HUES64 (cell line): ENCODE measurements around the gene SEPTIN7.

Experiments used
- H3K27ac ChIP-seq: 2 replicates; pipeline ENCODE4 v1.7.0; 2013; ENCODE audit warnings: low read depth, low read length, inconsistent platforms
- H3K27me3 ChIP-seq: 2 replicates; pipeline ENCODE4 v1.6.1; 2013; ENCODE audit warnings: mild to moderate bottlenecking, low read length; ENCODE audit not compliant: insufficient read depth
- H3K36me3 ChIP-seq: 2 replicates; pipeline ENCODE4 v1.6.1; 2013; ENCODE audit warnings: mild to moderate bottlenecking, low read length; ENCODE audit not compliant: insufficient read depth
- H3K4me1 ChIP-seq: 2 replicates; pipeline ENCODE4 v1.6.1; 2013; ENCODE audit warnings: mild to moderate bottlenecking, low read length, moderate library complexity; ENCODE audit not compliant: insufficient read depth
- H3K4me3 ChIP-seq: 2 replicates; pipeline ENCODE4 v1.5.1; 2013; ENCODE audit warnings: mild to moderate bottlenecking, low read length, moderate library complexity
- H3K9ac ChIP-seq: 2 replicates; pipeline ENCODE4 v1.6.1; 2013; ENCODE audit warnings: mild to moderate bottlenecking, low read depth, low read length
- H3K9me3 ChIP-seq: 2 replicates; pipeline ENCODE4 v1.6.1; 2013; ENCODE audit warnings: low read depth, low read length; ENCODE audit not compliant: insufficient read depth
- WGBS: fragments of 150-250, 120-280 bp; methylation state at CpG from one replicate; pipeline ENCODE4 v1.1.7; 2013; ENCODE audit warnings: missing lambda C conversion rate; 5-methylcytosine and 5-hydroxymethylcytosine counted together

The SEPTIN7 gene

GRCh38 chr7:35787925-35788324 lies 12.9 kb upstream of the SEPTIN7 start:
- no peaks in the 10 kb centered on the region for H3K9me3 ChIP-seq

GRCh38 chr7:35792472-35792871 lies 8.4 kb upstream of the SEPTIN7 start:
- 89% methylated on average over 1 of the region's 1 CpG for WGBS
- no peak overlapping the region for H3K27ac ChIP-seq
- no peaks in the 10 kb centered on the region for H3K36me3 ChIP-seq

More at GRCh38 chr7:35787925-35788324, 12.9 kb upstream of the SEPTIN7 start:
- 69% methylated on average over 2 of the region's 2 CpGs for WGBS
- Histone ChIP-seq H3K36me3 (no peaks in the 10 kb centered on the region), H3K9ac (no peak overlapping the region), H3K4me1 (peaks cover 6% of the 10 kb centered on the region; the same call in 1 of the 2 replicates), H3K27me3 (no peaks in the 10 kb centered on the region), H3K27ac (peak overlapping the region; percentile 43; the same call in 1 of the 2 replicates), H3K4me3 (no peak overlapping the region)

GRCh38 chr7:35792873-35793489 lies 7.9 kb upstream of the SEPTIN7 start:
- Histone ChIP-seq H3K9ac (no peak overlapping the region), H3K27me3 (no peaks in the 10 kb centered on the region), H3K4me1 (peaks cover under 1% of the 10 kb centered on the region; the same call in 1 of the 2 replicates), H3K27ac (no peak overlapping the region), H3K9me3 (no peaks in the 10 kb centered on the region), H3K4me3 (no peak overlapping the region), H3K36me3 (no peaks in the 10 kb centered on the region)
- 78% methylated on average over 4 of the region's 4 CpGs for WGBS

More at GRCh38 chr7:35792472-35792871, 8.4 kb upstream of the SEPTIN7 start:
- Histone ChIP-seq H3K4me3 (no peak overlapping the region), H3K27me3 (no peaks in the 10 kb centered on the region), H3K9me3 (no peaks in the 10 kb centered on the region), H3K9ac (no peak overlapping the region), H3K4me1 (peaks cover 6% of the 10 kb centered on the region; the same call in 1 of the 2 replicates)

- no peak overlapping the region for H3K27ac ChIP-seq
- H3K4me1 ChIP-seq: peaks cover 4% of the 10 kb centered on the region; the same call in 1 of the 2 replicates
- 92% methylated on average over 5 of the region's 5 CpGs for WGBS
- H3K36me3 ChIP-seq: no peaks in the 10 kb centered on the region
- no peak overlapping the region for H3K4me3 ChIP-seq
- H3K9me3 ChIP-seq: no peaks in the 10 kb centered on the region
- H3K27me3 ChIP-seq: no peaks in the 10 kb centered on the region
- H3K9ac ChIP-seq: no peak overlapping the region
These were observed 3.5 kb upstream of the SEPTIN7 start for GRCh38 chr7:35797311-35797710.

- Histone ChIP-seq H3K4me3 (peak overlapping the region; percentile 82), H3K27ac (peak overlapping the region; percentile 98), H3K9ac (peak overlapping the region; percentile 96), H3K27me3 (no peaks in the 10 kb centered on the region), H3K4me1 (peaks cover 24% of the 10 kb centered on the region), H3K9me3 (no peaks in the 10 kb centered on the region), H3K36me3 (no peaks in the 10 kb centered on the region)
- WGBS: under 1% methylated on average over 37 of the region's 37 CpGs
These were observed 775 bp upstream of the SEPTIN7 start for GRCh38 chr7:35799846-35800717.

GRCh38 chr7:35801392-35802101 lies 690 bp downstream of the SEPTIN7 start:
- Histone ChIP-seq H3K4me1 (peaks cover 24% of the 10 kb centered on the region), H3K27me3 (no peaks in the 10 kb centered on the region), H3K9ac (peak overlapping the region; percentile 87), H3K36me3 (no peaks in the 10 kb centered on the region), H3K27ac (peak overlapping the region; percentile 92), H3K4me3 (peak overlapping the region; percentile 82), H3K9me3 (no peaks in the 10 kb centered on the region)
- under 1% methylated on average over 69 of the region's 70 CpGs for WGBS

GRCh38 chr7:35802102-35802466 lies 1.2 kb downstream of the SEPTIN7 start:
- Histone ChIP-seq H3K4me1 (peaks cover 24% of the 10 kb centered on the region), H3K36me3 (no peaks in the 10 kb centered on the region), H3K9me3 (no peaks in the 10 kb centered on the region), H3K27me3 (no peaks in the 10 kb centered on the region), H3K4me3 (peak overlapping the region; percentile 82), H3K9ac (peak overlapping the region; percentile 87), H3K27ac (peak overlapping the region; percentile 92)
- WGBS: 10% methylated on average over 1 of the region's 4 CpGs

- Histone ChIP-seq H3K4me1 (peaks cover 24% of the 10 kb centered on the region), H3K9me3 (no peaks in the 10 kb centered on the region), H3K27me3 (no peaks in the 10 kb centered on the region), H3K36me3 (no peaks in the 10 kb centered on the region), H3K4me3 (peak overlapping the region; percentile 82), H3K9ac (peak overlapping the region; percentile 87), H3K27ac (no peak overlapping the region)
- 28% methylated on average over 3 of the region's 3 CpGs for WGBS
These were observed 1.8 kb downstream of the SEPTIN7 start for GRCh38 chr7:35802649-35803048.

- Histone ChIP-seq H3K27me3 (no peaks in the 10 kb centered on the region), H3K4me1 (peaks cover 23% of the 10 kb centered on the region), H3K9ac (no peak overlapping the region), H3K4me3 (0 out of 2 replicates have a peak overlapping the region, but pooled peaks have one; percentile 1), H3K27ac (no peak overlapping the region), H3K36me3 (no peaks in the 10 kb centered on the region), H3K9me3 (no peaks in the 10 kb centered on the region)
- WGBS: 95% methylated on average over 10 of the region's 10 CpGs
These were observed 3.5 kb downstream of the SEPTIN7 start for GRCh38 chr7:35804231-35804970.

GRCh38 chr7:35805876-35806275 lies 5.0 kb downstream of the SEPTIN7 start:
- Histone ChIP-seq H3K4me3 (no peak overlapping the region), H3K36me3 (no peaks in the 10 kb centered on the region), H3K4me1 (peaks cover 21% of the 10 kb centered on the region), H3K27ac (no peak overlapping the region), H3K9me3 (no peaks in the 10 kb centered on the region), H3K9ac (no peak overlapping the region), H3K27me3 (no peaks in the 10 kb centered on the region)
- 94% methylated on average over 3 of the region's 3 CpGs for WGBS
